Activated naive CD8-positive, alpha-beta T cell treated with anti-CD3 and anti-CD28 coated beads for 36 hours (primary cell): Measurements from ENCODE around the gene YPEL1. TPM values are rescaled to one million over a fixed set of nuclear protein-coding genes. Genes with fewer than 3 reads are reported as not detected.

ENCODE experiments used
- DNase-seq: peaks from one replicate; pipeline ENCODE4 v3.0.0; 2021
- H3K27ac Mint-ChIP-seq: one replicate; pipeline ENCODE4 v1.8.0; 2022; ENCODE audit warnings: mild to moderate bottlenecking, moderate library complexity, mixed read lengths
- H3K27me3 Mint-ChIP-seq: one replicate; pipeline ENCODE4 v1.8.0; 2022; ENCODE audit warnings: mild to moderate bottlenecking, mixed read lengths
- H3K36me3 Mint-ChIP-seq: one replicate; pipeline ENCODE4 v1.8.0; 2021; ENCODE audit warnings: mild to moderate bottlenecking, mixed read lengths
- H3K4me1 Mint-ChIP-seq: one replicate; pipeline ENCODE4 v1.8.0; 2021; ENCODE audit warnings: mixed read lengths
- H3K4me3 Mint-ChIP-seq: one replicate; pipeline ENCODE4 v1.8.0; 2022; ENCODE audit warnings: mild to moderate bottlenecking, moderate library complexity, mixed read lengths
- H3K9me3 Mint-ChIP-seq: one replicate; pipeline ENCODE4 v1.8.0; 2022; ENCODE audit warnings: mixed read lengths
- total RNA-seq, 2 experiments: library from RNA; stranded (reverse); gene quantifications; one replicate each; pipeline ENCODE4 v1.2.3, GENCODE V29; 2021

Gene YPEL1
- total RNA-seq, 2 experiments from 2014 or later = 0.60 to 0.72 TPM

DNA sequence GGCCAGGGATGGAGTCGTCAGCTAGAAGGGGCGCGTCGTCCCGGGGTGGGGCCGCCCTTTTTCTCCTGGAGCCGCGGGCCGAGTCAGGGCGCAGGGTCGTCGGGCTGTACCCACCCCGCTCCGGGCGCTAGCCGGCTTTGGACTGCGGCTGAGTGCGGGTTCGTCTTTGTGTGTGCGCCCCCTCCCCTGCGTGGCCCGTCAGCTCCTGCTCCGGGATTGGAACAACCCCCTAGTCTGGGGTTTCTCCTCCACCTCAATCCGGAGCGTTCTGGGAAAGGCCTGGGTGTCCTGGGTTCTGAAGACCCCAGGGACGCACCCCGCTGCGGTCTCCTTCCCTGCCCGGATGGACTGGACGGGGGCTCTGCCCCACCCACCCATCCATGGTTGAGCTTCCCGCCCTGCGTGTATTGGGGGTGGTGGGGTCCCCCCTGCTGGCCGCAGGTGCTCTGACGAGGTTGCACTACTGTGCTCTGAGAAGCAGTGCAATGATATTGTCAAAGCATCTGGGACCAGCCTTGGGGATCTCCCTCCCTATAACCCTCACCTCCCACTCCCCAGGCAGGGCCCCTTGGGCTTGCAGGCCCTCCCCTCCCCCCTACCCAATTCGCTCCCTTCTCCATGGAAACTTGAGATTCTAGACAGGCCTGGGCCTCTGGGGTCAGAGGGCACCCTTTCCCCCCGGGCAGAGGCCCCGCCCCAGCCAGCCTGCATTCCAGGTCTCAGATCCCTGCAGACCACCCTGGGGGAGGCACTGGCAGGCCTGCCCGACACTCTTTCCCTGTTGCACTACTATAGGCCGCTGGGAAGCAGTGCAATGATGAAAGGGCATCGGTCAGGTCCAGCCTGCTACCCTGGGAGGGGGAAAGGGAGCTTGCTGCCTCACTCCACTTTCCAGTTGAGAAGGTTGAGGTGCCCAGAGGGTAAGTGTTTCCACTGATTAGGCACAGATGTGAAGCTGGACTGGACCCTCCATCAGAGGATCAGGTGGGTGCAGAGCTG lies 82.7 kb downstream of the YPEL1 start:
- Mint-ChIP-seq H3K36me3 (peaks cover 27% of the 10 kb centered on the region), H3K27ac (peak overlapping the region; percentile 88), H3K4me3 (peak overlapping the region; percentile 90), H3K4me1 (peaks cover 27% of the 10 kb centered on the region), H3K9me3 (no peaks in the 10 kb centered on the region), H3K27me3 (no peaks in the 10 kb centered on the region)
- no peak for DNase-seq

DNA sequence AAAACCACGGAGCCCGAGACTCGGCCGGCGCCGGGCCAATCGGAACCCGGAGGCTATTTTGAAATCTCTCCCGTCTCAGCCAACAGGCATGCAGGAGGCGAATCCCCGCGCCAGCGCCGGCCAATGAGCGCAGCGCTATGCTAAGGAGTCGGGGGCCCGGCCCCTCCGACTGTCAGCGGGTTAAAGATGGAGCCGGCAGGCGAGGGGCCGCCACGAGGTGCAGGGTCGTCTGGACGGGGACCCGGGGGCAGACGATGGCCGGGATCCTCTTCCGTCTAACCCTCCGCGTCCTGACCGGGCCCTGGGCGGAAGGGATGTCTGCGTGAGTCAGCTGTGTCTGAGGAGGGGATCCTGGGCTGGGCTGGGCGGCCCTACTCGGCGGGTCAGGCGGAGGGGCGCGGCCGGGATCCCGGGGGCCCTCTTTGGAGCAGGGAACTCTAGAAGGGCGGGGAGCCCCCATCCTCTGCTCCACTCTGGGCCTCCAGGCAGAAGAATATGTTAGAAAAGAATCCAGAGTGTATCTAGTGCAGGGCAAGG lies 83.5 kb downstream of the YPEL1 start:
- Mint-ChIP-seq H3K4me1 (peaks cover 26% of the 10 kb centered on the region), H3K36me3 (peaks cover 27% of the 10 kb centered on the region), H3K27ac (peak overlapping the region; percentile 88), H3K27me3 (no peaks in the 10 kb centered on the region), H3K9me3 (no peaks in the 10 kb centered on the region), H3K4me3 (peak overlapping the region; percentile 90)
- peak; percentile 90 for DNase-seq

GRCh38 chr22:21651521-21652009 lies 84.0 kb downstream of the YPEL1 start:
- Mint-ChIP-seq H3K27me3 (no peaks in the 10 kb centered on the region), H3K4me3 (peak overlapping the region; percentile 90), H3K9me3 (no peaks in the 10 kb centered on the region), H3K4me1 (peaks cover 21% of the 10 kb centered on the region), H3K27ac (peak overlapping the region; percentile 88), H3K36me3 (peaks cover 27% of the 10 kb centered on the region)
- no peak for DNase-seq

DNA sequence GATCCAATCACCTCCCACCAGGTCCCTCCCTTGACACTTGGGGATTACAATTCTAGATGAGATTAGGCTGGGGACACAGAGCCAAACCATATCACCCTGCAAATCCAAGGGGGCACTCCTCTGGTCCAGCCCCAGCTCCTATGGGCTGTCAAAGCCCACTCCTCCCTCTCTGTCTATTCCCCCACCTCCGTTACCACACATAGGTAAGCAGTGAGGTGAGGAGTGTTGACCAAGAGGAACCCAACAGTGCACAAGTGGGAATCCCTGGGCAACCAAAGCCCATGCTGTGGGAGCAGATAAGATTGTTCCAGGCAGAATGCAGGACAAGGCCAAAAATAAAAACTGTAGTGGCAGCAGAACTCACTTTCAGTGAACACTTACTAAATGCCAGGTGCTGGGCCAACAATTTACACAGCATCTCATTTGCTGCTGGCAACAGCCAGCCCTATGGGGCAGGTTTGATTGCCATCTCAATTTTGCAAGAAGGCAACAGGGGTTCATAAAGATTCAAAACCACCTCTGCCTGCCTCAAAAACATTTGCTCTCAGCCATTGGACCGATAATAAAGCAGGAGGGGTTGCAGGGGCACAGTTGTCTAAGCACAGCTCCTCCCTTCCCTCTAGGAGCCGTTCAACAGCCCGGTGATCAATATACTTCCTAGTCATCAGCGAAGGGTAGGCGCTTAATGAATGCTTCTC lies 84.6 kb downstream of the YPEL1 start:
- Mint-ChIP-seq H3K27ac (peak overlapping the region; percentile 88), H3K36me3 (peaks cover 29% of the 10 kb centered on the region), H3K4me3 (peak overlapping the region; percentile 90), H3K27me3 (no peaks in the 10 kb centered on the region), H3K9me3 (no peaks in the 10 kb centered on the region), H3K4me1 (peaks cover 21% of the 10 kb centered on the region)
- DNase-seq = no peak

- H3K4me1 Mint-ChIP-seq = peaks cover 21% of the 10 kb centered on the region
- H3K36me3 Mint-ChIP-seq = peaks cover 29% of the 10 kb centered on the region
- DNase-seq = no peak
- H3K4me3 Mint-ChIP-seq = peak overlapping the region; percentile 90
- no peaks in the 10 kb centered on the region for H3K27me3 Mint-ChIP-seq
- H3K9me3 Mint-ChIP-seq = no peaks in the 10 kb centered on the region
- no peak overlapping the region for H3K27ac Mint-ChIP-seq
These were observed 85.3 kb downstream of the YPEL1 start for GRCh38 chr22:21650280-21650679.

Other genes with a start within 250 kb of the YPEL1 start
- gene RIMBP3C, start 184.3 kb downstream of the YPEL1 start, total RNA-seq = under 1 TPM; 0.06 to 0.20 TPM
- gene UBE2L3, start 168.1 kb downstream of the YPEL1 start, total RNA-seq = 10 to 100 TPM; 70.0 to 72.9 TPM
- 10 to 100 TPM; 83.0 to 86.4 TPM for gene YDJC, start 105.8 kb downstream of the YPEL1 start, total RNA-seq
- under 1 TPM; 0.29 to 0.34 TPM for gene CCDC116, start 103.0 kb downstream of the YPEL1 start, total RNA-seq
- gene SDF2L1, start 93.5 kb downstream of the YPEL1 start, total RNA-seq = 10 to 100 TPM; 52.6 to 53.8 TPM
- 10 to 100 TPM; 41.6 to 43.8 TPM for gene PPIL2, start 69.8 kb downstream of the YPEL1 start, total RNA-seq
- 100 to 1,000 TPM in 1 of 2 experiments, 10 to 100 TPM in 1; 96.1 to 106 TPM for gene MAPK1, start 131.9 kb upstream of the YPEL1 start, total RNA-seq
- 10 to 100 TPM; 31.4 to 32.9 TPM for gene PPM1F, start 217.1 kb upstream of the YPEL1 start, total RNA-seq
- gene TOP3B, start 247.0 kb upstream of the YPEL1 start, total RNA-seq = 10 to 100 TPM; 31.3 to 36.7 TPM